RWPE1 (cell line): Measurements from ENCODE around the gene KCNT2.

Experiments used
- CTCF ChIA-PET: fragments of 350-600 bp; sonication (Branson Sonifier 250); formaldehyde crosslinking; extraction: SDS; loops from one replicate; lab custom pipeline; 2021; lab: Yijun Ruan, JAX
- POLR2A ChIA-PET: fragments of 400-600 bp; formaldehyde crosslinking; extraction: SDS; loops from one replicate; lab custom pipeline; 2020; ENCODE audit warnings: antibody characterized with exemption; ENCODE audit not compliant: low non-redundant PET; lab: Yijun Ruan, JAX
- DNase-seq: peaks from one replicate; pipeline ENCODE4 v3.0.0; 2012; ENCODE audit warnings: low spot score
- H3K27ac ChIP-seq: fragments of 450-650 bp; 2 replicates; pipeline ENCODE4 v1.5.1; 2017
- CTCF ChIP-seq: fragments of 450-650 bp; conservative IDR thresholded peaks from 2 replicates; pipeline ENCODE4 v1.5.1; 2017; ENCODE audit warnings: low read depth, mild to moderate bottlenecking

Gene KCNT2

GRCh38 chr1:196214866-196215265 is 393.4 kb downstream of the KCNT2 start:
- no peak for DNase-seq
- ChIA-PET CTCF (interaction anchor here (0.6 kb wide), 1 partner anchor 216 kb away, joined by 4 read pairs; no protein-coding TSS in a partner anchor), POLR2A (no interaction called here)

GRCh38 chr1:196209983-196210382 is 398.3 kb downstream of the KCNT2 start:
- CTCF ChIA-PET, result interaction anchor here (0.6 kb wide), 1 partner anchor 26 kb away, joined by 7 read pairs; no protein-coding TSS in a partner anchor
- POLR2A ChIA-PET, result no interaction called here
- no peak for DNase-seq
- no peak for TF ChIP-seq CTCF
- H3K27ac ChIP-seq, result no peak overlapping the region

More at GRCh38 chr1:196214866-196215265, 393.4 kb downstream of the KCNT2 start:
- H3K27ac ChIP-seq, result no peak overlapping the region
- no peak for TF ChIP-seq CTCF

GRCh38 chr1:196209265-196209664 is 399.0 kb downstream of the KCNT2 start:
- POLR2A ChIA-PET, result no interaction called here
- DNase-seq, result no peak
- TF ChIP-seq CTCF, result no peak
- H3K27ac ChIP-seq, result no peak overlapping the region
- CTCF ChIA-PET, result interaction anchor here (0.6 kb wide), 1 partner anchor 25 kb away, joined by 7 read pairs; no protein-coding TSS in a partner anchor

- no peak for TF ChIP-seq CTCF
- ChIA-PET CTCF (interaction anchor here (0.6 to 0.9 kb wide), 2 partner anchors 34 to 60 kb away, joined by 4 to 6 read pairs; no protein-coding TSS in a partner anchor), POLR2A (no interaction called here)
- DNase-seq, result no peak
- no peak overlapping the region for H3K27ac ChIP-seq
These were observed 400.5 kb downstream of the KCNT2 start for GRCh38 chr1:196207612-196208217.

GRCh38 chr1:196205882-196206281 is 402.4 kb downstream of the KCNT2 start:
- no peak overlapping the region for H3K27ac ChIP-seq
- POLR2A ChIA-PET, result no interaction called here
- DNase-seq, result no peak
- CTCF ChIA-PET, result no interaction called here
- no peak for TF ChIP-seq CTCF

- TF ChIP-seq CTCF, result no peak
- ChIA-PET POLR2A (no interaction called here), CTCF (no interaction called here)
- DNase-seq, result no peak
- no peak overlapping the region for H3K27ac ChIP-seq
These were observed 411.8 kb downstream of the KCNT2 start for GRCh38 chr1:196196486-196196885.
